Measurements from ENCODE around the gene RTP4.

- TF ChIP-seq CTCF (IDR thresholded peaks at IDR 0.05) (no peak), POLR2A (IDR thresholded peaks at IDR 0.05) (no peak)
These were observed 31.9 kb upstream of the RTP4 start for GRCh38 chr3:187336322-187336721.

Data from heart left ventricle (tissue), 13 donors.